GM18870 (cell line): ENCODE data around the gene MYH11.
"Not testable (repeated sequence)": the region's sequence is repeated elsewhere in the genome, so short reads cannot be mapped to it uniquely, and the experiment has no call there.

Source experiments
- ATAC-seq: cut with Tn5 transposase; IDR thresholded peaks from one replicate; pipeline ENCODE4 v1.9.1; 2021; ENCODE audit warnings: moderate library complexity; ENCODE audit not compliant: unreplicated experiment

Gene MYH11

GRCh38 chr16:15725641-15726240 is 131.1 kb downstream of the MYH11 start:
- no peak for ATAC-seq

GRCh38 chr16:15723808-15724207 is 133.0 kb downstream of the MYH11 start:
- no peak for ATAC-seq

GRCh38 chr16:15721018-15721417 is 135.8 kb downstream of the MYH11 start:
- no peak for ATAC-seq

- ATAC-seq = no peak
These were observed 140.0 kb downstream of the MYH11 start for GRCh38 chr16:15716694-15717447.

- no peak for ATAC-seq
These were observed 141.6 kb downstream of the MYH11 start for GRCh38 chr16:15715221-15715620.

GRCh38 chr16:15714393-15715172 is 142.2 kb downstream of the MYH11 start:
- no peak for ATAC-seq

GRCh38 chr16:15708997-15709396 is 147.8 kb downstream of the MYH11 start:
- no peak for ATAC-seq

- no peak for ATAC-seq
These were observed 148.7 kb downstream of the MYH11 start for GRCh38 chr16:15708096-15708495.

GRCh38 chr16:15707332-15707731 is 149.5 kb downstream of the MYH11 start:
- no peak for ATAC-seq

- ATAC-seq = no peak
These were observed 151.7 kb downstream of the MYH11 start for GRCh38 chr16:15705064-15705565.

GRCh38 chr16:15704545-15704987 is 152.3 kb downstream of the MYH11 start:
- no peak for ATAC-seq

GRCh38 chr16:15703029-15703736 is 153.6 kb downstream of the MYH11 start:
- ATAC-seq = no peak

- no peak for ATAC-seq
These were observed 154.6 kb downstream of the MYH11 start for GRCh38 chr16:15701975-15702970.

GRCh38 chr16:15701367-15701766 is 155.5 kb downstream of the MYH11 start:
- no peak for ATAC-seq

- no peak for ATAC-seq
These were observed 157.0 kb downstream of the MYH11 start for GRCh38 chr16:15699819-15700218.

- ATAC-seq = no peak
These were observed 162.3 kb downstream of the MYH11 start for GRCh38 chr16:15694499-15694898.

GRCh38 chr16:15692508-15692907 is 164.3 kb downstream of the MYH11 start:
- not testable (repeated sequence) for ATAC-seq

- no peak for ATAC-seq
These were observed 165.8 kb downstream of the MYH11 start for GRCh38 chr16:15691046-15691445.

GRCh38 chr16:15690296-15690695 is 166.5 kb downstream of the MYH11 start:
- no peak for ATAC-seq

GRCh38 chr16:15689290-15689689 is 167.5 kb downstream of the MYH11 start:
- no peak for ATAC-seq
